ENCODE results near the gene LBR.

Gene LBR

DNA sequence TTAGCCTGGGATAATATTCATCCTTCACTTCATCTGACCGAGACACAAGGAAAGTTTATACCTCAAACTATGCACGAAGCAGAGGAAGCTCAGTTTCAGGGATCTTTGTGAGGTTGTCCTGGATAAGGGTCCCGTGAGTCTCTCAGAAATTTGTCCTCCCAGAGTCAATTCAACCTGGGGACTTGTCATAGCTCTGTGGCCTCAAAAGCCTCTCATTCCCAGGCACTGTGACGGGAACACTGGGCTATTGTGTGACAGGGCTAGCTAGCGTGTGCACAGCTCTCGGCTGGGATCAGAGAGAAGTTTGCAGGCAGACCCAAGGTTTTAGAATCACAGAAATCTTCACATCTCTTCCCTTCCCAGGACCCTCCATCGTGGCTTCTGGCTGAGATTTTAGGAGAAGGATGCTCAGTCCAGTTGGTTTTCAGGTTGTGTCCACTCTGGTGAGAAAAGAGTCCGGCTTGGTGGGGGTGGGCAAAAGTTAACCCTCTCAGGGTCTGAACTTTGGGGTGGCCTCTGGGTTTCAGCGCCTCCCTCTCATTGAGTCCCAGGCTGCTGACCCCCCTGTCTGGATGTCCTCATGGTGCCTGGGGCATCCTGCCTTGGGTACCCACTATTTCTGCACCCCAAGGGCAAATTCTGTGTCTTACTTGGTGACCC is 20.4 kb upstream of the LBR start:
- Histone ChIP-seq H3K27me3 (no peaks in the 10 kb centered on the region), H3K36me3 (no peaks in the 10 kb centered on the region), H3K4me3 (ENCODE audit: low read depth in 1 of 2, low read length in 1 of 2) (no peak overlapping the region), H3K9me3 (no peaks in the 10 kb centered on the region), H3K27ac (no peak overlapping the region), H3K4me1 (ENCODE audit: control insufficient read depth in 1 of 2, insufficient read depth in 1 of 2, low read depth in 1 of 2, low read length in 1 of 2) (peaks cover 53 to 57% of the 10 kb centered on the region in 2 experiments)
- TF ChIP-seq, protein P1, sequence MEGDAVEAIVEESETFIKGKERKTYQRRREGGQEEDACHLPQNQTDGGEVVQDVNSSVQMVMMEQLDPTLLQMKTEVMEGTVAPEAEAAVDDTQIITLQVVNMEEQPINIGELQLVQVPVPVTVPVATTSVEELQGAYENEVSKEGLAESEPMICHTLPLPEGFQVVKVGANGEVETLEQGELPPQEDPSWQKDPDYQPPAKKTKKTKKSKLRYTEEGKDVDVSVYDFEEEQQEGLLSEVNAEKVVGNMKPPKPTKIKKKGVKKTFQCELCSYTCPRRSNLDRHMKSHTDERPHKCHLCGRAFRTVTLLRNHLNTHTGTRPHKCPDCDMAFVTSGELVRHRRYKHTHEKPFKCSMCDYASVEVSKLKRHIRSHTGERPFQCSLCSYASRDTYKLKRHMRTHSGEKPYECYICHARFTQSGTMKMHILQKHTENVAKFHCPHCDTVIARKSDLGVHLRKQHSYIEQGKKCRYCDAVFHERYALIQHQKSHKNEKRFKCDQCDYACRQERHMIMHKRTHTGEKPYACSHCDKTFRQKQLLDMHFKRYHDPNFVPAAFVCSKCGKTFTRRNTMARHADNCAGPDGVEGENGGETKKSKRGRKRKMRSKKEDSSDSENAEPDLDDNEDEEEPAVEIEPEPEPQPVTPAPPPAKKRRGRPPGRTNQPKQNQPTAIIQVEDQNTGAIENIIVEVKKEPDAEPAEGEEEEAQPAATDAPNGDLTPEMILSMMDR (IDR thresholded peaks at IDR 0.05): no peak

DNA sequence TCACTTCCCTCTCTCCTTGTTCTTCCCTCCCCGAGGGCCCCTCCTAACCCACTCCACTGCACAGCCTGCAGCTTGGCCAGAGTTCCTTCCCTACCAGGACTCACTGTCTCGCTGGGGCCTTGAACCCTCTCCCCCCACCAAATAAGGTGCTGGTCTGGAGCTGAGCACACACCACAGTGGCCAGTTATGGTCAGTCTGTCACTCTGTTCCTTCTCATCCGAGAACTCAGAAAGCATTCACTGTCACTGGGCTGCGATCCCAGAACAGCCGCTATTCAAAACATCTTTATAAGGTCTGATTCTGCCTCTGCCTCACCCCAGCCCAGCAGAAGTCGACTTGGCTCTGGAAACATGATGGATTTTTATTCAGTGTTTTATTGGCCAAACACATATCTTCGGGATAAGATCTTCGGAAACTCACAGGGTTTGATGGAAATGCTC is 19.8 kb upstream of the LBR start:
- Histone ChIP-seq H3K4me3 (ENCODE audit: low read depth in 1 of 2, low read length in 1 of 2) (no peak overlapping the region), H3K27ac (peak overlapping the region; percentile 92), H3K27me3 (no peaks in the 10 kb centered on the region), H3K9me3 (no peaks in the 10 kb centered on the region), H3K4me1 (ENCODE audit: control insufficient read depth in 1 of 2, insufficient read depth in 1 of 2, low read depth in 1 of 2, low read length in 1 of 2) (peaks cover 60 to 63% of the 10 kb centered on the region in 2 experiments), H3K36me3 (no peaks in the 10 kb centered on the region)
- TF ChIP-seq, protein P1 (IDR thresholded peaks at IDR 0.05): no peak

DNA sequence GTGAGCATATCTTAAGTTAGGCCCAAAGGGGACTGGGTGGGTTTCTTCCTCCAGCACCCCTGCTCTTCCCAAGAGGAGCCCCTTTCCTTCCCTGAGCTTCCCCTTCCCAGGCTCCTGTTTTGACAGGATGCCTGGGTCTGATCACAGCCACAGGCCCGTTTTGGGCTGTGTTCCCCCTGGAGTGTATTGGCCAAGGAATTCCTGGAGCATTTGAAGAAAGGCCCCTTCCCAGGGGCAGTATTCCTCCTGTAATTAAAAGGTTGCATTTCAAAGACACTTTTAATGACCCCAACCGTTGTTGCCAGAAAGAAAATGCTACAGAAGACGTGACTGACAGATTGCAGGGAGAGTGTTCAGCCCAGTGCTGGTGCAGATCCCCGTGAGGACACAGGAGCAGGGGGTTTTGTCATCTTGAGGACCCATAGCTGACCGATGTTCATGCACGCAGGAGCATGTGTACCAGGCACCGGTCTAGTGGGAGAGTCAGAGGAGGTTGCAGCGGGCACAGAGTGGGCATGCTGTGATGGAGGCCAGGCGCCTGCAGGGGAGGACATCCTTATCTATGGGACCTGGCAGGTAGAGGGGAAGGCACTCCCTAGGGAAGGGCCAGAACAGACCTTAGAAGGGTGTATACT is 19.3 kb upstream of the LBR start:
- peaks cover 65 to 67% of the 10 kb centered on the region in 2 experiments for H3K4me1 ChIP-seq (ENCODE audit: control insufficient read depth in 1 of 2, insufficient read depth in 1 of 2, low read depth in 1 of 2, low read length in 1 of 2)
- peak overlapping the region; percentile 92 for H3K27ac ChIP-seq
- H3K27me3 ChIP-seq: no peaks in the 10 kb centered on the region

DNA sequence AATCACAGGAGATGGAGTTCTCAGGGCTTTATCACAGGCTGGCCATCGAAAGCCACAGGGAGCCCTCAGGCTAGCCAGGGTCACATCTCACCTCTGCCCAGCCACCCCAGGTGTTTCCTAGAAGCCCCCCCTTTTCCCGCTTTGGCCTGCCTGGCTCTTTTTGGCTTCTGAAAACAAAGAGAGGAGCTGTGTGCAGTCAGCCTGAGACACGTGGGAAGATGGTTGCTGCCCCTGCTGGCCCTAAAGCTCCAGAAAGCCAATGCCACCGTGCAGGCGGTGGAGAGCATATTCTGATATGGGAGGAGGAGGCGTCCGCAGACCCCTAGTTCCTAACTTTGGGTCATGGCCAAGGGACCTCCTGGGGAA is 18.7 kb upstream of the LBR start:
- Histone ChIP-seq H3K9me3 (no peaks in the 10 kb centered on the region), H3K4me1 (ENCODE audit: control insufficient read depth in 1 of 2, insufficient read depth in 1 of 2, low read depth in 1 of 2, low read length in 1 of 2) (peaks cover 68 to 72% of the 10 kb centered on the region in 2 experiments), H3K27me3 (no peaks in the 10 kb centered on the region), H3K4me3 (ENCODE audit: low read depth in 1 of 2, low read length in 1 of 2) (no peak overlapping the region), H3K27ac (peak overlapping the region; percentile 92), H3K36me3 (no peaks in the 10 kb centered on the region)
- TF ChIP-seq, protein P1 (IDR thresholded peaks at IDR 0.05): no peak

More for the DNA sequence above, 19.3 kb upstream of the LBR start:
- no peaks in the 10 kb centered on the region for H3K36me3 ChIP-seq
- no peak overlapping the region for H3K4me3 ChIP-seq (ENCODE audit: low read depth in 1 of 2, low read length in 1 of 2)
- no peaks in the 10 kb centered on the region for H3K9me3 ChIP-seq
- TF ChIP-seq, protein P1 (IDR thresholded peaks at IDR 0.05): no peak

DNA sequence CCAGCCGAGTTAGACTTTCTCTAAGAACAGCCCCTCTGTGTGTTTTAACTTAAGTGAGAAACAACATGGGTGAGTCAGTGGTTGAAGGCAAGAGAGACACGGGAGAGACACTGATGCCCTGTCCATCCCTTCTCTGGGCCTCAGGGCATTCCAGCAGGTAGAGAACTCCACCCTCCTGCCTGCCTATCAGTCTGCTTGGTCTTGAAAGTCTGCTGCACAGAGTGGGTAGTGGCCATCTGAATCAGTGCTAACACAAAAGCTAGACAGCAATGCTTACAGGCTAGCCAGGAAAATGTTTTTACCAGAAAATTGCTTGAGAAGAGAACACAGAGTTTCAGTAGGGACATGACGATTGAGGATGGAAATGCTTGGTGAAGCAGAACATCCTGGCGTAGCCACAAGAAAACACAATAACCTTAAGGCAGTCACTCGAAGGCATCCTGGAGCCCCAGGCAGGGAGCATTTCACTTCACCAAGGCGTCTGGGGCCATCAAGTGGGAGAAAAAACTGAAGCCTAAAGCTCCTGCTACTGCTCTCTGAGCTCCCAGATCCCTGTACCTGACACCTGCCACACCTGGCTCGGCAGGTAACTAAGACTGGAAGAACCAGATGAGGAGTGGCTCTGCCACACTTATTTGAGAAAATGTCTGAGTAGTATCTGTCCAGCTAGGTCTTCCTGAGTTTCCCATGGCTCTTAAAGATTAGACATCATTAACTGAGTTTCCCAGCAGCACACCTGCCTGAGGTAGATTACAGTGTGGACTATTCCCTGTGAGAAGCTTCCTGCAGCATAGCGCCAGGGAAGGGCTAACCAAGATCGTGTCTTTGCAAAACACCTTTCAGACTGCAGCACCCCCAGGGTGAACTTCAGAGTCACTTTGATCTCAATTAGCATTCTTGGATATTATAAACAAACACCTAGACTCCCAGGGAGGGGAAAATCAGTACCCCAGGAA is 18.1 kb upstream of the LBR start:
- Histone ChIP-seq H3K9me3 (no peaks in the 10 kb centered on the region), H3K27ac (peak overlapping the region; percentile 92), H3K4me3 (ENCODE audit: low read depth in 1 of 2, low read length in 1 of 2) (peak overlapping the region; percentile 59 to 61), H3K4me1 (ENCODE audit: control insufficient read depth in 1 of 2, insufficient read depth in 1 of 2, low read depth in 1 of 2, low read length in 1 of 2) (peaks cover 67 to 73% of the 10 kb centered on the region in 2 experiments), H3K36me3 (no peaks in the 10 kb centered on the region), H3K27me3 (no peaks in the 10 kb centered on the region)
- TF ChIP-seq, protein P1 (IDR thresholded peaks at IDR 0.05): no peak
